HG03159 (cell line): Measurements from ENCODE around the gene RAP1B.
"Not testable (repeated sequence)": the region's sequence is repeated elsewhere in the genome, so short reads cannot be mapped to it uniquely, and the experiment has no call there.

Experiments used
- ATAC-seq: cut with Tn5 transposase; IDR thresholded peaks from one replicate; pipeline ENCODE4 v1.9.1; 2021; ENCODE audit warnings: mild to moderate bottlenecking, moderate library complexity; ENCODE audit not compliant: unreplicated experiment

The RAP1B gene

DNA sequence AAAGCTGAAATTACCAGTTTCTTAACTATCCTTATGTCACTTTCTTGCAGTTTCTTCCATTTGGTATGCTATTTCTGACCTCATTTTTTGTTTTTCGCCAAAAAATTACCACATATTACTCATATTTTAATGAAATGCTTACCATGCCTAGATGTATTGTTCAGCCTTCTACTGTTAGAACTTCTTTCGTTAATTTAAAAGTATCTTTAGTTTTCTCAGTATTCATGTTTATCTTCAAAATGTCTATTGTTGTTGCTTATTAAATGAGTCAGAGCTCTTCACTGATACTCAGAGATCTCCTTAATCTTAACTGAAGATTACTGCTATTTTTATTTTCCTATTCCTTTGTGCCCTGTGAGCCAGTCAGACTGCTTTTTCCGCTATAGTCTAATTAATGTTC lies 20.5 kb downstream of the RAP1B start:
- no peak for ATAC-seq

DNA sequence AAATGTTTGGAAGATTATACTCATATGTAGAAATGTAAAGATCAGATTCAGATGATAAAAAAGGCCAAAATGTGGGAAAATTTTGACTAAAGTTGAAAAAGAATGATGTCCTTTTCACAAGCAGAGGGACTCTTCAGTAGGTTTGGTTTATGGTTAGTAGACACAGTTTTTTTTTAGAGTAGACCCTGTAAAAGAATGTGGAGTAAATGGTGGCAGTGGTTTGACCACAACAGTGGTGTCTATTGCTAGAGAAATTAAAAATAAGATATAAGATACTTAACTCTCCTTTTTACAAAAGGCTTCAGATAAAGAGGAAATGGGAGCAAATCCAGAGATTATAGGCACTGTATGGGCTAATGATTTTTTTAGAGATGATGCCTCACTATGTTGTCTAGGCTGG lies 21.8 kb downstream of the RAP1B start:
- ATAC-seq = no peak

DNA sequence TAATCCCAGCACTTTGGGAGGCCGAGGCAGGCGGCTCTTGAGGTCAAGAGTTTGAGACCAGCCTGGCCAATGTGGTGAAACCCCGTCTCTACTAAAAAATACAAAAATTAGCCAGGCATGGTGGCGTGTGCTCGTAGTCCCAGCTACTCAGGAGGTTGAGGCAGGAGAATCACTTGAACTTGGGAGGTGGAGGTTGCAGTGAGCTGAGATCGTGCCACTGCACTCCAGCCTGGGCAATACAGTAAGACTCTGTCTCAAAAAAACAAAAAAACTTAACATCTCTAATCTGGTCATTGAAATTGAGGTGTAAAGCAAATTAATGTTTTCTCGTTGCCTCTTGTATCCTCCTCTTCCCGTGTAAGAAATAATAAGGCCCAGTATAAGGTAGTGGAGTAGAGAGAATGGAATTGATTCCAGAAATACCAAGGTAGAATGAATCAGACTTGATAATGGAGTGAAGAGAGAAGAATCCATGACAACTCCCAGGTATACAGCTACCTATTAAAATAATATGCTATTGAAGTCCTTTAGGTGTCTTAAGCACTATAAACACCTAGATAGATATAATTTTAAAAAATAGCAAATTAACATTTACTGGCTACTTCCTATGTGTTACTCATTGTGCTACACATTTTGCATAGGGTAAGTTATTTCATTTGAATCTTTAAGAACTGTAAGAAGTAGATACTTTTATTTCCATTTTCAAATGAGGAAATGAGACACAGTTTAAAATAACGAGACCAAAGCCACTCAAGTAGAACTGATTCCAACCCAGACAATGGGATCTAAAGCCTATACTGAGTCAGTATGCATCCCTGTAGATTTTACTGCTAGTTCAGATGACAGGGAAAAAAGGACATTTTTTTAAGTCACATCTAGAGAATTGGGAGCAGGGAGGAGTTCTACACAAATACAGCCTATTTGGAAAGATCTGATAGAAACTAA lies 23.2 kb downstream of the RAP1B start:
- peak; percentile 56 for ATAC-seq

DNA sequence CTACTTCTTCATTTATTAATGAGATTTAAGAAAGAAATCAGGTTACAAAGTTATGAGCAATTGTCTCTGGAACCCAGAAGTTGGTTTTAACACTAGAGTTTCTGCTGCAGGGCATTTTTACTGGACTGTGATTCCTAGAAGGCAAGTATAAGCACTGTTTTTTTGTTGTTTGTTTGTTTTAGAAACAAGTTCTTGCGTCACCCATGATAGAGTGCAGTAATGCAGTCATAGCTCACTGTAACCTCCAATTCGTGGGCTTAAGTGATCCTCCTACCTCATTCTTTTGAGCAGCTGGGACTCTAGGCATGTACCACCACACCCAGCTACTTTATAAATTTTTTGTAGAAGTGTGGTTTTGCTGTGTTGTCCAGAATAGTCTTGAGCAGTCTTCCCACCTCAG lies 25.6 kb downstream of the RAP1B start:
- no peak for ATAC-seq

DNA sequence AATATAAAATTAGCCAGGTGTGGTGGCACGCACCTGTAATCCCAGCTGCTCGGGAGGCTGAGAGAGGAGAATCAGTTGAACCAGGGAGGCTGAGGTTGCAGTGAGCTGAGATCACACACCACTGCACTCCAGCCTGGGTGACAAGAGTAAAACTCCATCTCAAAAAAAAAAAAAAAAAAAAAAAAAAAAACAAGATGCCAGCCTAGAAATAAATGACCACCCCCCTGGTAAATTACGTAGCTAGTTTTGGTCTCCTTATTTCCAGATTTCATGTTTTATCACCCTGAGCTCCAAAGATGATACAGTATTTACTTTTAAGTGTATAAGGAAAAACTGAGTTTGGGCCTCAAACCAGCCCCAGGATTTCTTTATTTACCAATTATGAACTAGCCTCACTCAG lies 26.7 kb downstream of the RAP1B start:
- not testable (repeated sequence) for ATAC-seq

DNA sequence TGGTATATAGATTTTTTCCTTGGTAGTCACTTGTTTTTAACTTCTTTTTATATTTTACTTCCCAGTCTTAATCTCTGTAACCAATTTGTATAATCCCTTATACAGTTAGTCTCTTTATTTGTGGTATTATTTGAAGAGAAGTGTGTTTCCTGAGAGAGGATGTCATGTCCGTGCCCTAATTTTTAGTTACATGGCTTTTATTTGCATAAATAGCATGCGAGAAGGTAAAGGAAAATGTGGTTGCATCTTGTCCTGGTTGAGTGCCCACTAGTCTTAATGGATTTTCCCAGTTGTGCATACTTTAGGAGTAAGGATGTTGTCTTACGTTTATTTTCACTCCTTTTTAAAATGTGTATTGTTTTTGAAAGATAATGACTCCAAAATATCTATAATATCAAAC lies 27.5 kb downstream of the RAP1B start:
- no peak for ATAC-seq

DNA sequence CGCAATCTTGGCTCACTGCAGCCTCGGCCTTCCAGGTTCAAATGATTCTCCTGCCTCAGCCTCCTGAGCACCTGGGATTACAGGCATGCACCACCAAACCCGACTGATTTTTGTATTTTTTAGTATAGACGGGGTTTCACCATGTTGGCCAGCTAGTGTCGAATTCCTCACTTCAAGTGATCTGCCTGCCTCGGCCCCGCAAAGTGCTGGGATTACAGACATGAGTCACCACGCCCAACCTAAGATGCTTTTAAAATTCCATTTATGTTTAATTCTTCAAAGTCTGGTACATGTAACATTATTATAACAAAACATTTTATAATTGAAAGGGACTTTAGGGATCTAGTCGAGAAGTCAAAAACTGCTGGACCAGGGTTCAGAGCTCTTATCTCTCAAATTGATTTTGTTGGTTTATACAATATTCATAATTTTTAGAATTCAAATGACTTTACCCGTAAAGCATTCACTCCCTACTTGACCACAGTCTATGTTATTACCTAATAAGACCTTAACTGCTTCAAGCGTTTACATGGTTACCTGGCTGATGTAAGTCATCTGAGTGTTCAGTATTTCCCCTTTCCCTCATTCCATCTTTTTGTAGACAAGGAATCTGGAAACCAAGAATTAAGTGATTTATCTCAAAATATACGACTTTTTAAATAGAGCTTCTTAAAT lies 28.2 kb downstream of the RAP1B start:
- ATAC-seq = no peak

DNA sequence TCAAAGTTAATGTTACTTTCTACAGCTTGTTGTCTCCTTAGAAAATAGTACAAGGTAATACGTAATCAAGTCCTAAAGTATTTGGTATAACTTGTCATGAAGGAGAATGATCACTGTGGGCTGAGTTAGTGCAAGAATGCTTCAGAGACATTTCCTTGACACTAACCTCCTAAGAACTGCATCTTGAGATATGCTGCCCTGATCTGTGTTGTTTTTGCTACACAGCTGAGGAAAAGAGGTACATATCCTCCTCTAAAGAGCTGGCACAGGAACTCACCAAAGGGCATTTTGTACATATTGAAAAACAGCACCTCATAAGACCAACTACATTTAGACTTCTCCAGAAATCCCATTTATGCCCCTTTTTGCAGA lies 28.7 kb downstream of the RAP1B start:
- no peak for ATAC-seq

DNA sequence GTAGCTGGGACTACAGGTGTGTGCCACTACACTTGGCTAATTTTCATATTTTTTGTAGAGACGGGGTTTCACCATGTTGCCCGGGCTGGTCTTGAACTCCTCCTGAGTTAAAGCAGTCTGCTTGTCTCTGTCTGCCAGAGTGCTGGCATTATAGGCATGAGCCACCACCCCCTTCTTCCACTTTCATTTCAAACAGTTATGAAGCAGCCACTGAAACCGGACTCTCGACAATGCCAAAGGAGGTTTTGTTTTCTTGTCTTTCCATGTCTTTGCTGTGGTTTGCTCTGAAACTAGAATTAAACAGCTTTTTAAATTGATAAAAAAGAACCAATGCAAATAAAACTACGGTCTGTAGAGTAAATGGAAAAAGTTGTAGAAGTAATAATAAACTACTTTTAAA lies 30.4 kb downstream of the RAP1B start:
- peak; percentile 85 for ATAC-seq

DNA sequence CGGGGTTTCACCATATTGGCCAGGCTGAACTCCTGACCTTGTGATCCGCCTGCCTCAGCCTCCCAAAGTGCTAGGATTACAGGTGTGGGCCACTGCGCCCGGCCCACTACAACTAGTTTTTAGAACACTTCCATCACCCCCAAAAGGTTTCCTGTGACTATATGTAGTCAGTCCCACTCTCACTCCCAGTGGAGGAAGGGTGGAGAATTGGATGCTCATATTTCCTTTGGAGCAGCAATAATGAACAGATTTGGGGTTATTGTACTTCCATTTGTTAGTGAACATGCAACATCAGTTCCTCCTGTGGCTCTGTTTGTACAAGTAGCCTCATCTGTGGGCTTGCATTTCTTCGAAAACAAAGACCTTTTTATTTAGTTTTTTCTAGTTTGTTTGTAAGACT lies 35.8 kb downstream of the RAP1B start:
- no peak for ATAC-seq

DNA sequence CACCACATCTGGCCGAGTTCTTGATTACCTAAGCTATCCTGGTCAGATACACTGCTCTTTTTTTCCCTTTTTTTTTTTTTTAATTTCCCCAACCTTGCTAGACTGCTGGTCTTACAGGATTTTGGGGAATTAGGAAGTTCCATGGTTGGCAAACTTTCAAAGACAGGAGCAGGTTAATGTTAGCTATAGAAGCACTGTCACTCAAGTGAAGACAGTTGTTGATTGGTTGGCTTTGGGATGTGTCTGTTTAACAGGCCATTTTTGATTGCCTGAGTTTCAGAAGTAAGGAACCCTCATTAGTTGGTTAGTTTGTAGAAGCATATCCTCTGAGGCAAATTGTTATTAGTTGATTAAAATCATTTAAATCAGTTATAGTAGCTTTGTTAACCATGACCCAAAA lies 36.8 kb downstream of the RAP1B start:
- ATAC-seq = no peak

DNA sequence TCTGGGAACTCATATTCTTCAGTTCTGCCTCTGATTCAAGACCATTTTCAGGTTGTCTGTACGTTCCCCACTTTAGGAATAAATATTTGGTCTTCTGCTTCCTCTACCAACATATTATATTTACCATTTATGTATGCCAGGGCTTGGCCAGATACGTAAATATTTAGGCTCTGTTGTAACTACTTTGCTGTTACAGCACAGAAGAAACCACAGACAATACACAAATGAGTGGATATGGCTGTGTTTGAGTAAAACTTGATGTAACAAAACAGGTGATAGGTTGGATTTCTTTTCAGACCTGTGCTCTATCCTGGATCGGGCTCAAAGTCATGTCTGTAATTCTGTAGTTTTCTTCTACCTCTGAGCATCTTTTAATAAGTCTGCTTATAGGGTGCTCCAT lies 37.5 kb downstream of the RAP1B start:
- no peak for ATAC-seq

DNA sequence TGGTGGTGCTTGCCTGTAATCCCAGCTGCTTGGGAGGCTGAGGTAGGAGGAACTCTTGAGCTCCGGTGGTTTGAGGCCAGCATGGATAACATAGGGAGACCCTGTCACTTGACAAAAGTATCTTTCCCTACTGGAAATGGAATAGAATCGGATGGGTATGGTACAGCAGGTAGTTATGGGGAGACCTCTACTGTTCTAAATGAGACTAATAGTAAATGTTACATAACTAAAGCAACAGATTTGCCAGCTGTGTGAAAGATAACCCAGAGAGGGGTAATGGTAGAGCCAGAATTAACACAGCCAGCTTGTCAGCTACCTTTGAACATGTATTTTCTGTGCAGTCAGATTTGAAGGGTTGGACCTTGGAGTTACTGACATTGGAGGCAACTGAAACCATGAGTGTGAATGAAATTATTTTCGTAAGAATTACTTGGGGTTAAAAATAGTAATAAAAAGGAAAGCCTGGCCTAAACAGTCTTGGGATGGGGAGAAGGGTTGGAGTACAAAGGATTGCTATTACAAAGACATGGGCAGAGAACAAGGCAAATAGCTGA lies 54.4 kb downstream of the RAP1B start:
- no peak for ATAC-seq

DNA sequence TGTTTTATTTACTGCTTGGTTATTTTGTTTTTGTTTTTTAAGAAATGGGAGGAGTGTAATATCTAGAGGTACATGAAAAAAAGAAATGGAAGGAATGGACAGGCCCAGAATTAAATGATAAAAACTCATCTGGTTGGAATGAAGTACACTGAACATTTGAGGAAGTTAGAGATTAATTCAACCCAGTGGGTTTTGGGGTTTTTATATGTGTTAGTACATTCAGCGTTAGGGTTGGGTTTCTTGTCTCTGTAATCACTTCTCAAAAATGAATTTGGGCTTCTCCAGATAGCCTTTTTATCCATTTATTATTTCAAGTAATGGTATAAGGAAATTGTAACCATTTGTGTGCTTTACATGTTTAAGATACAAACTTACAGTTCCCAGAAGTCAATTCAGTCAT lies 56.6 kb downstream of the RAP1B start:
- no peak for ATAC-seq

DNA sequence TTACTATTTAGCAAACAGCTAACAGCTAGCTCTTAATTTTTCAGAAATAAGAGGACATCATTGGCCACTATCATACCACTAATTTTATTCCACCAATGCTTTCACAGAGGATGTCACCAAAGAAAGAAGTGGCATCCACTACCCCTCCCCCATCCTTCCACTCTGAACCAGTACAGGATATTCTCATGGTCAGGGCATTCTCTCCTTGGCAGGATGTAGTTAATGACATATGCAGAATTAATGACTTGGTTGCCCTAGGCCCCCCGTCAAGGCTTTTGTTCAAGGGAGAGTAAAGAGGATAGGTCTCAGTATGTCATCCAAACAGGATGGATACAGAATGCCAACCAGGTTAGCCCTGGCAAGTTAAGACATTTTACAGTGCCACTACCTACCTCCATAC lies 57.2 kb downstream of the RAP1B start:
- no peak for ATAC-seq

DNA sequence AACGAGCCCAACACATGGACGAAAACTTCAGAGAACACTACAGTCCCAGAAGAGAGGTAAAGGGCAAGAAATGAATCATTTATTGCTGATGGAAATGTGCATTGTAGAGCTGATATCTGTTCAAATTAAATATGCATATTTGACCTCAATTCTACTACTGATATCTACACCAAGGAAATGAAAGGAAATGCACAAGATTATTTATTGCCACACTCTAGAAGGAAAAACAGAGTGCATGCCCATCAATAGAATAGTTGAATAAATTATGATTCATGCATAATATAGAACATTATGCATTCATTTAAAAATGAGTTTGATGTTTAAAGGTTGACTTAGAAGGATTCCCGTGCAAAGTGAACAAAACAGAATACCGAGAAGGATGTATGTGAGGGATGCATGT lies 60.5 kb downstream of the RAP1B start:
- no peak for ATAC-seq

DNA sequence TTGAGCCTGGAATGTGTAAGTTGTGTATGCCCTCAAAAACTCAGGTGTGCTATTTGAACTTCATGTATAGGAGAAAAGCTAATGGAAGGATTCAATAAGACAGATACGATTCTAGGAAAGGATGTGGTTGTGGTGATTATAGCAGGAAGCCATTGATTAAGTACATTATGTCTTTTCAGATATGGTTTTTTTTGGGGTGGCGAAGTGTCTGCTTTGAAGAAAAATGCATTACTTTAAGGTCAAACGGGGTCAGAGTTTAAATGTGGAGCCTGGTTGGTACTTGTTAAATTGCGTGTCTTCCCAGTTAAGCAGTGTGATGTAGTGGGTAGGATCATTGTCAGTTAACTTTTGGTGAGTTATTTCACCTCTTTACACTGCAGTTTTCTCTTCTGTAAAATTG lies 63.1 kb downstream of the RAP1B start:
- ATAC-seq = no peak

DNA sequence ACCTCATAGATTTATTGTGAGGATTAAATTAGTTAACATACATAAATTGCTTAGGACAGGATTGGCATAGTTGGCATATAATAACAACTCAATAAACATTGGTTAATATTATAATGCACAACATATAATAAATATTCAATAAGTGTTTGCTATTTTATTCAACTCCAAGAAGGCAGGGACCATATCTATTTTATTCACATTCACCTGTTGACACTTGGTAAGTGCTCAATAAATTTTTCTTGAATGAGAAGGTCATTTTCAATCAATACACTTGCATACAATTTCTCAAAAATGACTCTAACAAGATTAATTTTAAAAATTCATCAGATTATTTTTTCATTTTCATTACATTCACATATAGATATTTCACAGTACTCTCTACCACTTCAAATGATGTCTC lies 63.7 kb downstream of the RAP1B start:
- no peak for ATAC-seq

DNA sequence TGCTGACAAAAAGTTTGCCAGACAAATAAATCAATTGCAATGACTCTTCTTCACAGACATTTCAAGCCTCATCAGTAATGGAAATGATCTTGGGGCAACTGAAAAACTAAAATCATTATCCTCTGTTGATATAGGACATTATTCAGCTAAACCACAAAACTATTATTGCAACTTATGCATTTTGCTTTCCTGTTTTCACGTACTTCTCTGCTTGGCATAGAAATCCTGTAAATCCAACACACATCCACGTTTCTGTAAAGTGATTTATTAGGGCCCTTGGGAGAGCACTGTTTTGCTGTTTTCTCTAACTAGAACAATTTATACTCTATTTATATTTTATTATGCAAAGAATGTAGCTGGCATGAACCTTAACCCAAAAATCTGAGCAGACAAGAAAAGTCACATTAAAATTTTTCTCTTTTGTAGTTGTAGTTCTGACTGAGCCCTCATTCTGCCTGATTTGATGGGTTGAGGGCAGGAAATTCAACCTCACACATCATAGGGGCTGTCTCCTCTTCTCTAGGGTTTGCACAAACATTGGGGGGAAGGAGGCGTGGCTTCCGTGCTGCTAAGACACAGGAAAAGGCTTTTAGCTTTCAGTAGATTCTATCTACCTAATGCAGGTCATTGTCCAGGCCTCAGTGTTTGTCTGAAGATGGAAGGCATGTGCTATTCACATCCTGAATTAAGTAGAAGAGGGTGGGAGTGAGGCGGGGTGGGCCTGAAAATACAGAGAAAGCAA lies 64.6 kb downstream of the RAP1B start:
- no peak for ATAC-seq

DNA sequence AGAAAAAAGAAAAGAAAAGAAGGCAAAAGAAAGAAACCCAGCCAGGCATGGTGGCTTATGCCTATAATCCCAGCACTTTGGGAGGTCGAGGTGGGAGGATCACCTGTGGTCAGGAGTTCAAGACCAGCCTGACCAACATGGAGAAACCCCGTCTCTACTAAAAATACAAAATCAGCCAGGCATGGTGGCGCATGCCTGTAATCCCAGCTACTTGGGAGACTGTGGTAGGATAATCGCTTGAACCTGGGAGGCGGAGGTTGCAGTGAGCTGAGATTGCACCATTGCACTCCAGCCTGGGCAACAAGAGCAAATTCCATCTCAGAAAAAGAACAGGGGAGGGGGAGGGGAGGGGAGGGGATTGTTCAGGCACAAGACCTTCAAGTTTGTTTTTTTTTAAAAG lies 66.2 kb downstream of the RAP1B start:
- not testable (repeated sequence) for ATAC-seq

DNA sequence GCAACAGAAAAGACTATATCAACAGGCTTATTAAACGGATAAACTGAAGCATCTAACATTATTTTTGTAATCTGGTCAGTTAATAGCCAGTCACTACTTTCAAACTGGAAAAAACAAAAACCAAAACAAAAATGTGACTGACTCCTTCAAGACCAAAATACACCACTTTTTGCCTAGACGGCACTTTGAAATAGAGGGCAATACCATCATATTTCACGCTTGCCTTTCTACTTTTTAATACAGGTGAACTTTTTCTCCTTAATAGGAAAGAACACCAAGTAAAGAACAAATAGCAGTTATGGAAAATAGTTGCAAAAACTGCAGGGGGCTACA lies 75.5 kb downstream of the RAP1B start:
- no peak for ATAC-seq
